ENCODE data around the gene APPL2.

Gene APPL2, protein sequence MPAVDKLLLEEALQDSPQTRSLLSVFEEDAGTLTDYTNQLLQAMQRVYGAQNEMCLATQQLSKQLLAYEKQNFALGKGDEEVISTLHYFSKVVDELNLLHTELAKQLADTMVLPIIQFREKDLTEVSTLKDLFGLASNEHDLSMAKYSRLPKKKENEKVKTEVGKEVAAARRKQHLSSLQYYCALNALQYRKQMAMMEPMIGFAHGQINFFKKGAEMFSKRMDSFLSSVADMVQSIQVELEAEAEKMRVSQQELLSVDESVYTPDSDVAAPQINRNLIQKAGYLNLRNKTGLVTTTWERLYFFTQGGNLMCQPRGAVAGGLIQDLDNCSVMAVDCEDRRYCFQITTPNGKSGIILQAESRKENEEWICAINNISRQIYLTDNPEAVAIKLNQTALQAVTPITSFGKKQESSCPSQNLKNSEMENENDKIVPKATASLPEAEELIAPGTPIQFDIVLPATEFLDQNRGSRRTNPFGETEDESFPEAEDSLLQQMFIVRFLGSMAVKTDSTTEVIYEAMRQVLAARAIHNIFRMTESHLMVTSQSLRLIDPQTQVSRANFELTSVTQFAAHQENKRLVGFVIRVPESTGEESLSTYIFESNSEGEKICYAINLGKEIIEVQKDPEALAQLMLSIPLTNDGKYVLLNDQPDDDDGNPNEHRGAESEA

DNA sequence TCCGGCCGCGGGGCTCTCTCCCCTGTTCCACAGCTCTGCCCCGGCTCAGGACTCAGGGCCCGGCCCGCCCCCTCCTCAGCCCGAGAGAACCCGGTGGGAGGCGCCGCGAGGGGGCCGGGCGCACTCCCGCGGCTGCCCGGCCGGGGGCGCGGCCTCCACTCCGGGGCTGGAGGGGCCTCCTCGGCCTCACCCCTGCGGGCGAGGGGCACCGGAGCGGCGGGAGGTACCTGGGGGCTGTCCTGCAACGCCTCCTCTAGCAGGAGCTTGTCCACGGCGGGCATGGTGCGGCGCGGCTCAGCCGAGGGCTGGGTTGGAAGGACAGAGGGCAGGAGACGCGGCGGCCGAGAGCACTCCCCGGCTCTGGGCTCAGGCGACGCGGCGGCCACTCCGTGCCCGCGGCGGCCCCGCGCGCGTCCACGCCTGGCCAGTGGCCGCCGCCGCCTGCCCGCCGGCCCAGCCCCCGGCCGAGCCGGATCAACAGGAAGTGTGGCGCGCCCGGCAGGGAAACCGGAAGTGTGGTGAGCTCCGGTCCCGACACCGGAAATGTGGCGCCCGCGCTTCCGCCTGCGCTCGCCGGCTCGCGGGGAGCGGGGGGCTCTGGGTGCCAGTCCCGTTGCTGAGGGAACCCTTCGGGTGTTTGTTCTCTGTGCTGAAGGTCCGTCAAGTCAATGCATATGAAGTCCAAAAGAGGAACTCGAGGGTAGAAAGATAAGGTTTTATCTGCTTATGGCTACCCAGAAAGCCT, at the start of gene APPL2:
Gene APPL2 (minus strand): TSS at position 443 of the 745 bp plus-strand sequence. CDS start 162 bp downstream, at position 281.
- in situ Hi-C loops (cut with HindIII; ENCODE audit: low pct_ligation_motif_present, low pct_unique_long_range_greater_than_20kb, low sequenced_read_pairs) = no loop called here
- DNase-seq = peak; percentile 96

DNA sequence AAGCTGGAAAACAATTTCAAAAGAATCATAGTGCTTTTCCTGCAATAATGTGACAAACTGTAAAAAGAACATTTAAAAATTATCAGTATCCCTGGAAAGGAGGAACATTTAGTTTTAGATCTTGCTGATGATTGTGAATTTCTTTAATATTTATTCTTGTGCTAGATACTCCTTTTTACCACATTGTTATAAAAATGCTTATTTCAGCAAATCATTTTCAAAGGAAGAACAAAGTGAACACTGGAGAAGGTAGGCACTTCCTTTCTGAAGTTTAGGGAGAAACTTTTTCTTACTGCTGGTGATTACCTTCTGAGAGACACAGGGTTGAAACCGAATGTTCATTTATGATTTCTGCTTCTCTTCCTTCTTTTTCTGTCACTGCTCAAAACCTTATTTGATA, 49.4 kb upstream of the APPL2 start:
- in situ Hi-C loops (cut with HindIII; ENCODE audit: low pct_ligation_motif_present, low pct_unique_long_range_greater_than_20kb, low sequenced_read_pairs) = no loop called here
- no peak for DNase-seq

DNA sequence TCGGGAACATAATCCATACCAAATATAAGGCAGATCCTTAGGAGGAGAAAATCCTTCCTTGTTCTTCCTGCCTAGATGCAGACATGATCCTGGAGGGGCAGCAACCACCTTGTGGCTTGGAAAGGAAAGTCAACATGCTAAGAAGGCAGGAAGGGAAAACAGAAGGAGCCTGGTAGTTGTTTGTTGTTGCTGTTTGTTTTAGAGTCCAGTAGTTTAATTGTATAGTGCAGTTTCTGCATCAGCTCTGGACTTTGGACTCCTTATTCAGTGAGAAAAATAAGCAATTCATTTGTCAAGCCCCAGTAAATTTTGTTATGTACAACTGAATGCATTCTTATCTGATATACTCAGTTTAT, 45.7 kb upstream of the APPL2 start:
- in situ Hi-C loops (cut with HindIII; ENCODE audit: low pct_ligation_motif_present, low pct_unique_long_range_greater_than_20kb, low sequenced_read_pairs) = no loop called here
- DNase-seq = peak; percentile 33

DNA sequence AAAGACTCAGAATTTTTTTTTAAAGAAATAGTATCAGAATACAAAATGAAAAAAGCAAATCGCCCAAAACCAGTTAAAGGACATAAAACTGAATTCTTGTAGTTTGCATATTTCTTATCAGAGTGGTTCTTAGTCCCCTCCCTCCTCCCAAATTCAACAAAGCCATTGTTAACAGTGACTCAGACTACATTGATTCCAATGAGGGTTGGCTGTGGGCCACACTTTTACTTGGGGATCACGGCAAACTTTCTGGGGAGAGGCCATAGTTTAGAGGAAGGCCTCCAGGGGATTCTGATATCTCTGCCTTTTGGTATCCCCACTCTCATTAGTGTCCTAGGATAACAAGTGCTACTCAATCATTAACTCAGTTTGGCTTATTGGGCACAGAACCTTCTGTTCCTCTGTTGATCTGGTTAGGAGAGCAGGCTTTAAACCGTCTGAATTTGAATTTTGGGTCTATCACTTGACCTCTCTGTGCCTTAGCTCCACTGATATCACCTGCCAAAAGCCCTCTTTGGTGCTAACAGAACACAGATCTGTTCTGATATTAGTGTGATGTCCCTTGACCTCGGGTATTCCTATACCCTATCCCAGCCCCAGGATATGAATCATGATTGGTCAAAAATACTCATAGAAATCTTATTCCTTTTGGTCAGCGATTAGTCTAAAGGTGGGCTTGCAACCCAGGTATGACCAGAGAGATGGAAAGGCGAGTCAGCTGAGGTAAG, 45.2 kb upstream of the APPL2 start:
- in situ Hi-C loops (cut with HindIII; ENCODE audit: low pct_ligation_motif_present, low pct_unique_long_range_greater_than_20kb, low sequenced_read_pairs) = no loop called here

DNA sequence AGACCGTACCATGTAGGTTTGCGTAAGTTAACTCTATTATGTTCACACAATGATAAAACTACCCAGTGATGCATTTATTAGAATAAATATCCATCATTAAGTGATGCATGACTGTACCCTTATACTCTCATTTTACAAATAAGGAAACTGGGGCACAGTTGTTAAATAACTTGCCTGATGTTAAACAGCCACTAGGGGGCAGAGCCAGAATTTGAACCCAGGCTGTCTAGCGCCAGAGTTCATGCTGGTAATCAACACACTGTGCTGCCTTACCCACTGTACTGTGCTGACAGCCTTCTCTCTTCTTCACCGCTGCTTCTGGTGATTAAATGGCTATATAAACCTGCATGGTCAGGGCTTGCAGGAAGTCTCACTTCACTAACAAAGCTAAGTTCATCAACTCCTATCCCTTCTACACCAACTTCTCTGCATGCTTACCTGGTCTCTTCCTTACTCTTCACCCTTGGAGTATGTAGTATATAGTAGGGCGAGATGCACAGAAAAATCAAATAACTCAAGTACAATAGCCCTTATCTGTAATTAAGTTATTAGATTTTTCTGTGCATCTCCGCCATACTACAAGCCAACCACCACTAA, 43.6 kb upstream of the APPL2 start:
- DNase-seq = peak; percentile 54
- in situ Hi-C loops (cut with HindIII; ENCODE audit: low pct_ligation_motif_present, low pct_unique_long_range_greater_than_20kb, low sequenced_read_pairs) = no loop called here

More for the DNA sequence above, 45.2 kb upstream of the APPL2 start:
- peak; percentile 17 for DNase-seq

DNA sequence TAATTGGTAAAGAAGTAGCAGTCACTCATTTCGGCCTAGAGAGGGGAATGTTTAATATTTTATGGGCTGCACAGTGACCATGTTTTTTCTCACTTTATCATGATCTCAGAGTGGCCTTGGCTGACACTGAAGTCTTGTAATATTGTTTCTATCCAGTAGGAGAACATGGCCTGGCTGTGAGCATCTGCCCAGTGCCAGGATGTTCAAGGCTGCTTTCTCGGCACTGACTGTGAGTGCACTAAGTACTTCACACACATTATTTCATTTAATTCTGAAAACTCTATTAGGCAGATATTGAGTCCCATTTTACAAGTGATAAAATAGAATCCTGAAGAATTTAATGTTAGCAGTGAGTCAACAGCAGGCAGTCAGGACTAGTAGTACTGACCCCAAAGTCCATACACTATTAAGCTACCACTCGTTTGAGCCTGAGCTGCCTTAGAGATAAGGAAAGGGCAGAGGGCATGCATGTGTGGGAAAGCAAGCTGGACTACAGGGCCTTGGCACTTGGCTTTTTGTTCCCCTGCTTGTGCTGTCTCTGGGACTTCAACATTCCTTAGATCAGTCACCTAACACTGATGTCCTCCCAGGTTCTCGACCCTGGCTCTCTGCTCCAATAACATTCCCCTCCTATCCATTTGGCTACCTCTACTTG, 42.2 kb upstream of the APPL2 start:
- in situ Hi-C loops (cut with HindIII; ENCODE audit: low pct_ligation_motif_present, low pct_unique_long_range_greater_than_20kb, low sequenced_read_pairs) = no loop called here
- peak; percentile 34 for DNase-seq

DNA sequence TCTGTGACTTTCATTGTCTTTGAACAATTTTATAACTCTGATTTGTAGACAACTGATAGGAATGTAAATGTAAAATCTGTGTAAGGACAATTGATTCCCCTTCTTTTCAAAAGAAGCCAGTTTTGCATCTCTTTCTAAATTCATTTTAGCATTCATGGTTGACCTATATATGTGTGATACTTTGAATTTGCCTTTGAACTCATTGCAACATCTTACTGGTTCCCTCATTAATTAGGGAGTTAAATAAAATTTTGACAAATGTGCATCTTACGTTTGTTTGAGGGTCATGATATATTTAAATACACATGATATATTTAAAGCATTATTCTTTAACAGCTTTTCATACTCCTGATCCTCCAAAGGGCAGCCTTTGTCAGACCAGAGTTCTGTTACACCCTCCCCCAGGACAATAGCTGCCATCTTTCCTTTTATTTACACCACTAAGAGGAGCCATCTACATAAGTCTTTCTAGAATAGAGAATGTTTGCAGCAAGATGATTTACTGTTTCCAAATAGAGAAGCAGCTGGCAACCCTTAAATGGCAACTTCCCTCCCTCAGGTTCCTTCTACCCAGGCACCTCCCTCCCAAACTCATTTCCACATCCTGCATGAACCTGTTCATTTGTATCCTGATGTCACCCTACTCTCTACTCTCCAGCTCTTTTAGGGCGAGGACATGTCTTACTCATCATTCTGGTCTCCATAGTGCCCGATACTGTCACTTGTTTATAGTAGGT, 40.2 kb upstream of the APPL2 start:
- in situ Hi-C loops (cut with HindIII; ENCODE audit: low pct_ligation_motif_present, low pct_unique_long_range_greater_than_20kb, low sequenced_read_pairs) = no loop called here
- no peak for DNase-seq

DNA sequence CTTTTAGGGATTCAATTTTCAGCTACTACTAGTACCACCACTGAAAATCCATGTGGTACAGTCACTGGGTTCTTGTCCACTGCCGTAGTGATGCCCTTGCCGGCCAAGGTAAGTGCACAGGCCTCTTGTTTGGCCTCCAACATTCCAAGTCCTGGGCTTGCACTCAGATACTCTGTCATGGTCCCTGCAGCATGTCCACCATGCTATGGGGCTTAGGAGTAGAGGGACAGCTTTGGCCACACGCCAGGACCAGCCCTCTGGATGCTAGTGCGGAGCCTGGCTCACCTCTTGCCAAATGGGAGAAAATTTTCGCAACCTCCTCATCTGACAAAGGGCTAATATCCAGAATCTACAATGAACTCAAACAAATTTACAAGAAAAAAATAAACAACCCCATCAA, 38.6 kb upstream of the APPL2 start:
- in situ Hi-C loops (cut with HindIII; ENCODE audit: low pct_ligation_motif_present, low pct_unique_long_range_greater_than_20kb, low sequenced_read_pairs) = no loop called here
- no peak for DNase-seq

DNA sequence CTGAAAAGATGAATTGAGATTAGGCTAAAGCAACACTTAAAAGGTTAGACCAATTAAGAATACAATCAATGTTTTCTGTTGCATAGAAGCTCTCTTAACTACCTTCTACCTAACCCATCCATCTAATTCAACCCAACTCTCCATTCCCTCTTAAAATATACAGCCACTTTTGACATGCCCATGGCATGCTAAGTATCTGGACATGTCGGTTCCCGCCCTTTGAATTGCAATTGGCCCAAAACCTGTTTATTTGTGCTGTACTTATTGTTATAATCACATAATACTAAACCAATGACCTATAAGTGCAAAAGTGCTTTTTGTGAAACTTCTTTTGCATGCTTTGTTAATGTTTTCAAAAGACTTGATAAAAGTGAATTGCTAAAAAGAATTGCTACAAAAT, 37.6 kb upstream of the APPL2 start:
- DNase-seq = no peak
- in situ Hi-C loops (cut with HindIII; ENCODE audit: low pct_ligation_motif_present, low pct_unique_long_range_greater_than_20kb, low sequenced_read_pairs) = no loop called here

DNA sequence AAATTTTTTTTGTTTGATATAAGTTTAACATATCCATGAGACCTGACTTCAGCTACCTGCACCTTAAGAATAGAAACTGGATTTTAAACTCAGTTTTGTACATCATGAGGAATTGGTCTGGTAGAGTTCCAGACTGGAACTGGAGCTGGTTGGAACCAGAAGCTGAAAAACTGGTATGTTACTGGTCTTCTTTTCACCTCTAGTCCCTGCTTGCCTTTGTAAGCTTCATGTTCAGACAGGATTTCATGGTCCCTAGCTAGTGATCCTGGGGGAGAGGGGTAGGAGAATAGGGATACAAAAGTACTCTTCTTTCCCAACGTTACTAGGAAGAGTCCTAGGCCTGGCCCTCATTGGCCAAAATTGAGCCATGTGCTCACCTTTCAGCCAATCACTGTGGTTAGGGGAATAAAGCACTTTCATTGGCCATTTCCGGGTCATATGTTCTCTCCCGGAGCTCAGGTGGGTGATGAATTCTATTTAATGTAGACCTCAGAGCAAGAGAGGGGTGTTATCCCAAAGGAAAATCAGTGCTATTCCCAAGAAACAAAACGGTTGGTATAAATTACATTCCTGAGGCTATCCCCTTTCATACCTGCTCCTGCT, 36.9 kb upstream of the APPL2 start:
- no peak for DNase-seq
- in situ Hi-C loops (cut with HindIII; ENCODE audit: low pct_ligation_motif_present, low pct_unique_long_range_greater_than_20kb, low sequenced_read_pairs) = no loop called here

DNA sequence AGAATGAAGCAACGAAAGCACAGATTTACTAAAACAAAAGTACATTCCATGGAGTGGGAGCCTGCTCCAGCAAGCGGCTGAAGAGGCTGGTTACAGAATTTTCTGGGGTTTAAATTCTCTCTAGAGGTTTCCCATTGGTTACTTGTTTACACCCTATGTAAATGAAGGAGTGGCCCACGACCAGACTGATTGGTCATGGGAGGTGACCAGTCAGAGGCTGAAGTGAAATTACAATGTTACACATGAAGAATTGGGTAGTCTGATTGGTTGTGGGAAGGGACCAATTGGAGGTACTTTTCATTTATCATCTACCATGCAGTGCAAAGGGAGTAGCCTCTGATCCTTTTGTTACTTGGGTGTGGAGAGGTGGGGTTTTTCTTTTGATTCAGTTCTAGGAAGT, 36.2 kb upstream of the APPL2 start:
- DNase-seq = peak; percentile 22
- in situ Hi-C loops (cut with HindIII; ENCODE audit: low pct_ligation_motif_present, low pct_unique_long_range_greater_than_20kb, low sequenced_read_pairs) = no loop called here

DNA sequence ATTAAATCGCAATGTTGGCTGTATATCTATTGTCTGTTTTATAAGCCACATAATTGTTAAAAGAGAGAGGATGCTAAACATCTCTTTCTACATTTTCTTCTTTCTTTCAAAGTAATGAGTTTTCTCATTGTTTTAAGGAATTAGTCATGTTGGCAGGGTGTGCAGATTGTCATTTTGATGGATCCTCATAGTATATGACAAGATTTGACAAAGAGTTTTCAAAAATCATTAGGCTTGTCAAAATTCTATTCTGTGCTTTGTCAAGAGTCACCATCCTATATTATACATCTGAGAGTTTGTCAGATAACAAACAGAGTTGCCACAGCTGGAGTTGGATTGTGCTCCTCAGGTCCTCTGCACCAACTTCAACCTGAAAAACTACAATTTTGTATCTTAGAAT, 35.4 kb upstream of the APPL2 start:
- in situ Hi-C loops (cut with HindIII; ENCODE audit: low pct_ligation_motif_present, low pct_unique_long_range_greater_than_20kb, low sequenced_read_pairs) = no loop called here
- DNase-seq = no peak

DNA sequence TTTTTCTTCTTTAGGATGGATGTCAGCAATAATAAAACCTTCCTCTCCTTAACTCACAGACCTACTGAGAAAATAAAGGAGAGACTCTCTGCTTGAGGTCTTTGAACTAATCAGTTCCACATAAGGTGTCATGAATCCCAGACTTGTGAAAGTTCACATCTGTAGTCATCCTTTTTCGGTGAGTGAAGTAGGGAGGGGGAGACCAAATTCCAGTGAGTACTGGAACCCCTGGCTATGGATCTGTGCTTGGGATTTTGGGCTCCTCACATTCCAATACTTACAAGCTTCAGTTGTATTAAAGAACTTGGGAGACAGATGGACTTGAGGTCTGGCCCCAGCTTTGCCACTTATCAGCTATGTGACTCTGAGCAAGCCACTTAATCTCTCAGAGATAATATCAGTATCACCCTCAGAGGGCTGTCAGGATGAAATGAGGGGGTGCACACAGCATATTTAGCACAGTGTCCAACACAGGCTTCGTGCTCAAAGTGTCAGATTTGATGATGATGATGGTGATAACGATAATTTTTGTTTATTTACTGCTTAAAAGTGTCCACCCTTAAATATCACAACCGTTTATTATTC, 34.8 kb upstream of the APPL2 start:
- in situ Hi-C loops (cut with HindIII; ENCODE audit: low pct_ligation_motif_present, low pct_unique_long_range_greater_than_20kb, low sequenced_read_pairs) = no loop called here
- no peak for DNase-seq

DNA sequence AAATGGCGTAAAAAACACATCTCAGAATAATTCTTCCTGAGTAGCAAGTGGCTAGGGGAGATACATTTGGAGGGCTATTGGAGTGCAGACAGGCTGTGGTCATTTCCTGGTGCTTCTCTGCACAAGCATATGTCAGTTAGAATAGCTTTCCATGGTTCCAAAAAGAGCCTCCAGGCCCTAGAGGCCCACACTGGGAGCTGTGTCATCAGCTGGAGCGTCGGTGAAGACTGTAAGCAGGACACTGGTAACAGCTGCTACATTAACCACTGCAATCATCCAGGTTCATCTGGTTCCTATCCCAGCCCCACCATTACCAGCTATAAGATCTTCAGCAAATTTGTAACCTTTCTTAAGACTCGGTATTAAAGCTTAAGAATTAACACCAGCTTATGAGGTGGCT, 31.7 kb upstream of the APPL2 start:
- DNase-seq = no peak
- in situ Hi-C loops (cut with HindIII; ENCODE audit: low pct_ligation_motif_present, low pct_unique_long_range_greater_than_20kb, low sequenced_read_pairs) = no loop called here

DNA sequence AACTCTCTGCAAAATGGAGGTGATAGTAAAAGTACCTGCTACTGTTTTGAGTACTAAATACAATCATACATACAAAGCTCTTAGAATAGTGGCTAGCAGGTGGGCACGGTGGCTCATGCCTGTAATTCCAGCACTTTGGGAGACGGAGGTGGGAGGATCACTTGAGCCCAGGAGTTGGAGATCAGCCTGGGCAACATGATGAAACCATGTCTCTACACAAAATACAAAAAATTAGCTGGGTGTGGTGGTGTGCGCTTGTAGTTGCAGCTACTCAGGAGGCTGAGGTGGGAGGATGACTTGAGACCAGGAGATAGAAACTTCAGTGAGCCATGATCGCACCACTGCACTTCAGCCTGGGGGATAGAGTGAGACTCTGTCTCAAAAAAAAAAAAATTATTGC, 28.8 kb upstream of the APPL2 start:
- in situ Hi-C loops (cut with HindIII; ENCODE audit: low pct_ligation_motif_present, low pct_unique_long_range_greater_than_20kb, low sequenced_read_pairs) = no loop called here
- no peak for DNase-seq

DNA sequence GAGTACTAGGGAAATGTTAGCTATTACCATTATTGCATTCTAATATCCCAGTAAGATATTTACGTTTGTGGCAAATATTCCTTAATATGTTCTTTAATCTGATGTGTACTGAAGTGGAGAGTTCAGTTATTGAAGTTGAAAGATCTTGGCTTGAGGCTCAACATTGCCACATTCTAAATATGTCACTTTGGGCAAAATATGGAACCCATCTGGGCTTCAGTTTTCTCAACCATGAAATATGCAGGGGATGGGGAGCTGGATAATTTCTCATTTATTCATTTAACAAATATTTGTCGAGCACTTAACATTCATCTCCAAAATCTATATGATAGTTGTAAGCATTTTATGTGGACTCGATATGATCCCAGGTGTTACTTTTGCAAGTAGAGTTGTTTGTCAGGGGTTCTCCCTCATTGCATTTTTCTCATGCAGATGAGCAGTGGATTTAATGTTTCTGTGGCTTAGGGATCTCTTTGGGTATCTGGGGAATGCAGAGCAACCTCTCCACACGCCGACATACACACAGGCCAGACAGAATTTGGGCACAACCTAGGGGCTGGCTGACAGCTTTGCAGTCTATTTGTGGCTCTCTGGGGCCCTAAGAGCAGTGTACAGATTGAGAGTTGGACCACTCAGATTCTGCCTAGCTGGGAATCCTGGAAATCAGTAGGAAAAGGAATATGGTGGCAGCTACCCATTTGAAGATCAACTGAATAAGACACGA, 26.6 kb upstream of the APPL2 start:
- in situ Hi-C loops (cut with HindIII; ENCODE audit: low pct_ligation_motif_present, low pct_unique_long_range_greater_than_20kb, low sequenced_read_pairs) = no loop called here
- no peak for DNase-seq

Data from ACHN (cell line).